GM19455 (cell line): ENCODE data around the gene RAB6A.
"Not testable (repeated sequence)": the region's sequence is repeated elsewhere in the genome, so short reads cannot be mapped to it uniquely, and the experiment has no call there.

Source experiments
- ATAC-seq: cut with Tn5 transposase; IDR thresholded peaks from one replicate; pipeline ENCODE4 v1.9.1; 2021; ENCODE audit not compliant: unreplicated experiment

RAB6A gene

DNA sequence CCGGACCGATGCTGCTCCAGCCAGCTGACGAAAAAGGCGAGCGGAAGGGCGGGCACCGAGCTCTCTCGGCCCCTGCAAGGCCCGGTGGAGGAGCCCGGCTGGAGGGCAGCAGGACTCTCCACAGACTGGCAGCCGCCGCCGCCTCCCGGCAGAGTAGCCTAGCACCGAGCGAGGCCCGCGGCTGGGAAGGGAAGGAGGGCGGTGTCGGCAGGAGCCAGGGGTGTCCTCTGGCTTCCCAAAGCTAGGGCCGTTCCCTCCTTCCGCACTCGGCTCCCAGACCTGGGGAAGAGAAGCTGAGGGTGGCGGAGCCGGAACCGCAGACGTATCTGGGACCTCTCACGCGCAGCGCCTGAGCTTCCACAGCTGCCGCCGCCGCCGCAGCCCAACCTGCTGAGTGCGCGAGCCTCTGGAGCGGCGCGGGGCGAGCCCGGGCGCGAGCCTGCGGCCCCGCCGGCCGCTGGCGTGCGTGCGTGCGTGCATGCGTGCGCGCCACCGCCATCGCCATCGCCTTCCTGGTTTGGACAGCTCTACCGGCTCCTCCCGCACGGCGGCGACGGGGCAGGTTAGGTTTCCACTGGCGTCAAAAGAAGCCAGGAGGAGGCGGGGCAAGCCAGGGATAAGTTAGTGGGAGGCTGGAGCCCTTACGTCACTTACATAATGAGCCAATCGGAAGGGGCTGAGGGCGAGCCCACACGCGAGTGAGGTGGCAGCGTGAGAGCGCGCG is at the start of gene RAB6A:
Gene RAB6A (minus strand): TSS at position 396 of the 724 bp plus-strand sequence. CDS start 439 bp downstream, outside the sequence.
- ATAC-seq: peak; percentile 94

DNA sequence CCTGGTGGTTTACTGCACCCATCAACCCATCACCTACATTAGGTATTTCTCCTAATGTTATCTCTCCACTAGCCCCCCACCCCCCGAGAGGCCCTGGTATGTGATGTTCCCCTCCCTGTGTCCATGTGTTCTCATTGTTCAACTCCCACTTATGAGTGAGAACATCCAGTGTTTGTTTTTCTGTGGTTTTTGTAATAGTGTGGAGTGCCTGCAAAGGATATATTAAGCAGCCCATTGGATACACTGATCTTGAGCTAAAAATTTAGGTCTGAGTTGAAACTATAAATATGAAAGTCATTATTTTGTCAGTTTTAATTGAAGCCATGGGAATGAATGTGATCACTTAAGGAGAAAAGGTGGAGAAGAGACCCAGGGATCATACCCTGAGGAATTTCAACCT is 49.8 kb upstream of the RAB6A start:
- ATAC-seq: no peak

GRCh38 chr11:73808052-73808451 is 47.2 kb upstream of the RAB6A start:
- ATAC-seq: no peak

DNA sequence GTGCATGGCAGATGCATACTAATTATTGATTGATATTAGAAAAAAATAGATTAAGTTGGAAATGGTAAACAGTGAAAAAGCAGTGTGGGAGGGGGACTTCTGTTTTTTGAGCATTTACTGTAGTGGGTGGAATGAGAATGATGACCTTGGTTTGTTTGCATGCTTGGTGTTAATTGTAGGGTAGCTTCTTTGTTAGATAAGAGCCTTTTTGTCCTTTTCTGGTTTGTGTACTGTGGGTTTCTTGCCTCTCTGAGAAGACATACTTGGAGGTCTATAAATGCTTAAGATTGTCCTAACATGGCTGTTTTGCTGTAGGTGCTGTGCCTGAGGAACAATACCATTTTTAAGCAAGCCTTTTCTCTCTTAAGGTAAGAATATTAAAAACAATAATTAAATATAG is 43.8 kb upstream of the RAB6A start:
- no peak for ATAC-seq

DNA sequence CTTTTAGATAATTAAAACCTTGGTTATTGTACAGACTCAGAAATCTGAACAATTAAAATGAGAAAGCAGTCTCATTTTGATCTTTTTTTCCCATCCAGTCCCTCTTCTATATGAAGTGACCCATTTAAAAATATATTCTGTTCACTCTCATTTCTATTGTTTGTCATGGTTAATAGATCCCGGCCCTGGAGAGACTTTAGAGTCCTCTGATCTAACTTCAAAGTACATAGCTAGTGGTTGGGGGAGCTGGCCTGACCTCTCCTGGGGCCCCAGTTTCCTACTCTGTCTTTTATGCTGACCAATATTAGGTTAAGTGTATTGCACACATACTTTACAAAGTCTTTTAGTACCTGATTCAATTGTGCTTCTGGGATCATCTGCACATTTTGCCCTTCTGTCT is 40.3 kb upstream of the RAB6A start:
- ATAC-seq: no peak

GRCh38 chr11:73800276-73800806 is 39.5 kb upstream of the RAB6A start:
- no peak for ATAC-seq

GRCh38 chr11:73797457-73797856 is 36.6 kb upstream of the RAB6A start:
- ATAC-seq: no peak

DNA sequence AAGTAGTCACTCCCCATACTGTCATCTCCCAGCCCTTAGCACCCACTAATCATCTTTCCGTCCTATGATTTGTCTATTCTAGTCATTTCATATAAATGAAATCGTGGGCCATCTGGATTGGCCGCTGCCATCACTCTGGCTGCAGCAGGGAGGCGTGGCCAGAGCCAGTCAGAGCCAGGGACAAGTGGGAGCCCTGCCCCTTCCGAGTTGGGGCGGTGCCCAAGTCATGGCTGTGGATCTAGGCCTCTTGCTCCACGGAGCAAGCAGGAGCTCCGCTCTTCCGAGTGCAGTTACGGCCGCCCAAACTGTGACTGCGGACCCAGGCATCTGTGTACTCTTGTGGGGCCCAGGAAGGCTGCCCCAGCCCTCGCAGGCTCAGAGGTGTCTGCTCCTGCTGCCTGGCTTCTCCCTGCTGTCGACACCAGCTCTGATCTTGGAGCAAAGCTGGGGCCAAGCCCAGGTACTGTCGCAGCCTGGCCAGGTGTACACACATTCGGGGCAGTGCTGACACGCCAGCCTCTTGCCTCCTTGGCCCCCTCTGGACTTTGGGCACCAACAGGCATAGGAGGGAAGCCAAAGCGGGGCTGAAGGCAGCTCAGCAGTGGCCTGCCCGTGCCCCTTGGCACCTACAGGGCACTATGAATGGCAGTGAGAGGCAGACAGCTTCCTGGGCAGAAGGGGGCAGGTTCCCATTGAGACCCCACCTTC is 35.2 kb upstream of the RAB6A start:
- no peak for ATAC-seq

DNA sequence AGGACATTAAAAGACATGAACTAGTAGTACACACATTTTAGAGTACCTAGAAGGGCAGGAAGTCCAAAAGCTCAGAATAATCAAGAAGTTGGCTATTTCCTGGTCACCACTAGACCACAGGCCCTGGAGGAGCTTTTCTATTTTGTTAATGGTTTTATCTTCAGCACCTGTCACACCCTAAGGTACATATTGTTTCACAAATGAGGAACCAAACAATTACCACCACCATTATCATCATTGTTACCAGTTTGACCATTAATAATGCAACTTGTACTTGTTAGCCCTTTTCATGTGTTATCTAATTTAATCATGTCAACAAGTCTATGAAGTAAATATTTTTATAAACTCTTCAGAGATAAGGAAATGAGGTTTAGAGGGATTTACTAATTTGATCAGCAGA is 31.7 kb upstream of the RAB6A start:
- ATAC-seq: no peak

GRCh38 chr11:73789279-73789670 is 28.4 kb upstream of the RAB6A start:
- no peak for ATAC-seq

DNA sequence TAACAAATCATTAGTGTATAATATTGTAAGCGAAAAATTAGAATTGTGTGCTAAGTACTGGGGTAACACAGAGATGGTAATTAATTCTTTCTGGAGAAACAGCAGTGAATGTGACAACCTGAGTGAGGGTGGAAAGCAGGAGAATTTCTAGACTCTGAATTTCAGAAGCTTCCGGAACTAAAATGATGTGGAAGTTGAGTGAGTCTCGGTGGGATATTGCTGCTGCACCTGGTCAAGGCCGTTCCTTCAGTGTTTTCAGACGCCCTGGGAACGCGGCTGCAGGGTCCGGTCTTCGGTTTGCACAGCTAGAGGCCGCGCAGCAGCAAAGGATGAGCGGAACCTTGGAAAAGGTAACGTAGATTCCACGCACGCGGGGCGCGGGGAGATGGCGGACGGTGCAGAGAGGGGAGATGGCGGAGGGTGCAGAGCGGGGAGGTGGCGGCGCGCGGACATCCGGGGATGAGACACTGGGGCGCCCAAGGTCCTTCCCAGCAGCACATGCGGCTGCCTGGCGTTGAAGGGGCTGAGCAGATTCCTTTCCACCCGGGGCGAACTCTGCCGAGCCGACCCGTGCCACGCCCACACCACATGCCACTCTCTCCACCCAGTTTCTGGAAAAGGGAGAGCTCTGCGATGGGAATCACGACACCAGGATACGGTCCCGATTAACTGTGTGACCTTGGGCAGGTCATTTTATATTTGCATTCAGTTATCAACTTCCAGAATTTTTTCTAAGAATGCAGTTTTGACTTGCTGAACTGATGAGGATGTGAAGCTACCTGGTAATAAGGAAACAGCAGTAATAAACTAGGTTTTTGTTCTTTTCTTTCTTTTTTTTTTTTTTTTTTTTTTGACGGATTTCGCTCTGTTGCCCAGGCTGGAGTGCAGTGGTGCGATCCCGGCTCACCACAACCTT is 27.0 kb upstream of the RAB6A start, which contains the start of gene MRPL48:
Gene MRPL48 (plus strand): TSS at position 232 of the 916 bp plus-strand sequence. CDS start 98 bp downstream, at position 330.
- ATAC-seq: peak; percentile 94

DNA sequence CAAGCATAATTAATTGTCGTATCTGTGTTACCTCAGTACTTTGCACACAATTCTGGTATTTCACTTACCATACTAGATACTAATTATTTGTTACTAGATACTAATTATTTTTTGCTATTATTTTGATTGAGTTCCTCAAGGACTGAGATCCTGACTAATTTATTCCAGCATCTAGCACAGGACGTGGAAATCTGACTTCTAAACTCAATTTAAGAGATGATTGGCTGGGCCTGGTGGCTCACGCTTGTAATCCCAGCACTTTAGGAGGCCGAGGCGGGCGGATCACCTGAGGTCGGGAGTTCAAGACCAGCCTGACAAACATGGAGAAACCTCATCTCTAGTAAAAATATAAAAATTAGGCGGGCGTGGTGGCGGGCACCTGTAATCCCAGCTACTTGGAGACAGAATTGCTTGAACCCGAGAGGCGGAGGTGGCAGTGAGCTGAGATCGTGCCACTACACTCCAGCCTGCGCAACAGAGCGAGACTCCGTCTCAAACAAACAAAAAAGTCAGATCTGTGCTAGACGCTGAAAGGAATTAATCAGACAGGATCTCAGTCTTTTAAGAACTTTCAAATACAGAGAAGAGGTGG is 26.3 kb upstream of the RAB6A start:
- no peak for ATAC-seq

DNA sequence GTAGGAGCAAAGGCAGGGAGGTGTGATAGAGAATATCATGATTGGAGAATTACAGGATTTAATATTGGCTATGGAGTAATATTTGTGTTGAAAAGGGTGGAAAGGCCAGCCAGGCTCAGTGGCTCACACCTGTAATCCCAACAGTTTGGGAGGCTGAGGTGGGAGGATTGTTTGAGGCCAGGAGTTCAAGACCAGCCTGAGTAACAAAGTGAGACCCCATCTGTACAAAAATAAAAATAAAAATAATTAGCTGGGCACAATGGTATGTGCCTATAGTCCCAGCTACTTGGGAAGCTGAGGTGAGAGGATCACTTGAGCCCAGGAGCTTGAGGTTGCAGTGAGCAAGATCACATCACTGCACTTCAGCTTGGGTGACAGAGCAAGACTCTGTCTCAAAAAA is 24.6 kb upstream of the RAB6A start:
- not testable (repeated sequence) for ATAC-seq

GRCh38 chr11:73784734-73785133 is 23.9 kb upstream of the RAB6A start:
- ATAC-seq: no peak

DNA sequence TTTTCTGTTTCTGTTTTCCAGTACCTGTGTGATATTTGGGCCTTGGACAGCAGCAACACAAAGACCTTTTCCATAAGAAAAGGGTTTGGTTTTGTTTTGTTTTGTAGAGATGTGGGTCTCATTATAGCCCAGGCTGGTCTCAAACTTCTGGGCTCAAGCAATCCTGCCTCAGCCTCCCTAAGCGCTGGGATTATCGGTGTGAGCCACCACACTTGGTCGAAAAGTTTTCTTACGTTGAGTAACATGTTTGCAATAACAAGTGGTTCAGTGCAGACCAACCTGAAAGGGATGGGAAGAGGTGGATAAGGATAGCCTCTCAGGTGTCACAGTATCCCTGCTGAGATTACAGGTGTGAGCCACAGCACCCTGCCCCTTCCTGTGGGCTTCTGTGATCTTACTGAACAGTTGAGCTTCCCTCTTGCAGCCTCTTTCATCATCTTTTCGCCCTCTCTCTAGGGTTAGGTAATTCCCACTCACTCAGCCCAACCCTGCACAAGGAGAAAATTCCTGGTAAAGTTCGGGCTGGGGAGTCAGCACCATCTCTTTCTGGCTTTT is 23.3 kb upstream of the RAB6A start:
- ATAC-seq: no peak

- ATAC-seq: no peak
These were observed 22.7 kb upstream of the RAB6A start for GRCh38 chr11:73783483-73784020.

GRCh38 chr11:73781303-73781702 is 20.4 kb upstream of the RAB6A start:
- ATAC-seq: no peak

- ATAC-seq: peak; percentile 96
These were observed 18.4 kb upstream of the RAB6A start for GRCh38 chr11:73779084-73779902.

GRCh38 chr11:73770811-73771210 is 9.9 kb upstream of the RAB6A start:
- ATAC-seq: not testable (repeated sequence)
